K562 (cell line): ENCODE data around the gene ITSN1. TPM values are rescaled to one million over a fixed set of nuclear protein-coding genes. Genes with fewer than 3 reads are reported as not detected.
A peak's percentile ranks its signal among the peaks of the same experiment; 100 is the strongest.

Experiments used
- ARID1B ChIP-seq: fragments of 450-650 bp; IDR thresholded peaks from 2 replicates; pipeline ENCODE4 v1.6.1; 2016; ENCODE audit warnings: antibody characterized with exemption, mild to moderate bottlenecking, inconsistent platforms
- CBFA2T2 ChIP-seq: fragments of 450-650 bp; conservative IDR thresholded peaks from 2 replicates; pipeline ENCODE4 v1.6.1; 2017; ENCODE audit warnings: mild to moderate bottlenecking
- CBFA2T3 ChIP-seq: fragments of 450-650 bp; IDR thresholded peaks from 2 replicates; pipeline ENCODE4 v1.6.1; 2017
- CEBPB ChIP-seq: fragments of 450-650 bp; IDR thresholded peaks from 2 replicates; pipeline ENCODE4 v1.6.1; 2016; ENCODE audit warnings: missing genetic modification characterization, missing compliant biosample characterization
- COPS2 ChIP-seq: fragments of 450-650 bp; conservative IDR thresholded peaks from 2 replicates; pipeline ENCODE4 v1.6.1; 2016; ENCODE audit warnings: mild to moderate bottlenecking, moderate library complexity
- CTBP1 ChIP-seq: fragments of 450-650 bp; IDR thresholded peaks from 2 replicates; pipeline ENCODE4 v1.6.1; 2016; ENCODE audit warnings: borderline replicate concordance
- CXXC5 ChIP-seq: fragments of 250-450 bp; sonication (Bioruptor Pico); IDR thresholded peaks from 2 replicates; pipeline ENCODE4 v1.8.0; 2022; ENCODE audit warnings: inconsistent platforms, mild to moderate bottlenecking, moderate library complexity
- ETV6 ChIP-seq, 3 experiments: fragments of 150-350 bp in 1 of 3; sonication (generic) in 1 of 3; formaldehyde crosslinking in 1 of 3; IDR thresholded peaks; 2 replicates each; pipeline versions ENCODE4 v1.6.1 to v1.8.0; 2014 to 2022; ENCODE audit warnings: borderline replicate concordance in 2 of 3, low read depth in 2 of 3, antibody characterized with exemption in 1 of 3, low read length in 1 of 3, mild to moderate bottlenecking in 1 of 3, missing genetic modification reagents in 1 of 3
- GATA2 ChIP-seq: sonication (generic); formaldehyde crosslinking; IDR thresholded peaks from 2 replicates; pipeline ENCODE4 v1.4.0; 2020; ENCODE audit warnings: mild to moderate bottlenecking, missing genetic modification reagents
- KLF16 ChIP-seq: IDR thresholded peaks from 2 replicates; pipeline ENCODE4 v1.6.1; 2016; ENCODE audit warnings: antibody characterized with exemption
- MEIS2 ChIP-seq: fragments of 450-650 bp; IDR thresholded peaks from 2 replicates; pipeline ENCODE4 v1.6.1; 2014; ENCODE audit warnings: mild to moderate bottlenecking; ENCODE audit not compliant: partially characterized antibody
- MTA1 ChIP-seq: fragments of 450-650 bp; IDR thresholded peaks from 2 replicates; pipeline ENCODE4 v1.6.1; 2017; ENCODE audit warnings: borderline replicate concordance
- NR2C2 ChIP-seq, 2 experiments: fragments of 200-800 bp in 1 of 2; sonication (Bioruptor generic) in 1 of 2; sonication (generic) in 1 of 2; formaldehyde crosslinking in 1 of 2; IDR thresholded peaks; 2 replicates each; pipeline versions ENCODE4 v1.6.1 to v1.8.0; 2016 to 2022; ENCODE audit warnings: mild to moderate bottlenecking in 1 of 2, missing compliant biosample characterization in 1 of 2, missing genetic modification characterization in 1 of 2, missing genetic modification reagents in 1 of 2
- NR2F6 ChIP-seq: fragments of 450-650 bp; formaldehyde crosslinking; IDR thresholded peaks from 2 replicates; pipeline ENCODE4 v1.4.0; 2020; ENCODE audit warnings: mild to moderate bottlenecking
- PURB ChIP-seq: sonication (generic); formaldehyde crosslinking; IDR thresholded peaks from 2 replicates; pipeline ENCODE4 v1.9.0; 2021; ENCODE audit warnings: low read depth, mild to moderate bottlenecking, missing genetic modification reagents
- SIN3B ChIP-seq: fragments of 450-650 bp; IDR thresholded peaks from 2 replicates; pipeline ENCODE4 v1.6.1; 2017; ENCODE audit warnings: low read depth, mild to moderate bottlenecking, moderate library complexity
- SMARCE1 ChIP-seq: fragments of 450-650 bp; IDR thresholded peaks from 2 replicates; pipeline ENCODE4 v1.7.1; 2016; ENCODE audit warnings: mild to moderate bottlenecking
- TCF3 ChIP-seq: sonication (generic); formaldehyde crosslinking; IDR thresholded peaks from 2 replicates; pipeline ENCODE4 v1.4.0; 2020; ENCODE audit warnings: mild to moderate bottlenecking, missing genetic modification reagents
- TEAD4 ChIP-seq, 2 experiments: sonication (generic) in 1 of 2; formaldehyde crosslinking in 1 of 2; IDR thresholded peaks; 2 replicates each; pipeline versions ENCODE4 v1.6.1 to v1.8.0; 2012 to 2022; ENCODE audit warnings: borderline replicate concordance in 1 of 2, inconsistent platforms in 1 of 2, low read length in 1 of 2, mild to moderate bottlenecking in 1 of 2, missing genetic modification reagents in 1 of 2
- ZEB2 ChIP-seq: fragments of 450-650 bp; IDR thresholded peaks from 2 replicates; pipeline ENCODE4 v1.6.1; 2016
- ZNF764 ChIP-seq: fragments of 250-450 bp; sonication (Bioruptor Pico); IDR thresholded peaks from 2 replicates; pipeline ENCODE4 v1.4.0; 2020; ENCODE audit warnings: low read depth, mild to moderate bottlenecking, moderate library complexity
- polyA plus RNA-seq, 8 experiments: library from polyadenylated mRNA; depleted of rRNA in 4 of 8; stranded (reverse) in 5 of 8; unstranded in 3 of 8; fragments of >200 nt; fragmentation: Nextera tagmentation in 2 of 8; fragmentation: Illumina TruSeq in 1 of 8; extraction: Ambion mirVana in 2 of 8; extraction: Trizol in 1 of 8; gene quantifications; 2 replicates each; pipeline versions ENCODE4 v1.2.1 to v1.2.3, GENCODE V29; 2011 to 2014; ENCODE audit warnings: inconsistent platforms in 1 of 8, missing spikeins in 1 of 8
- total RNA-seq, 7 experiments: library from RNA; depleted of rRNA in 6 of 7; stranded (reverse); fragments of >200 nt in 6 of 7; fragmentation: Illumina TruSeq in 2 of 7; extraction: Trizol in 2 of 7; gene quantifications; 2 replicates each; pipeline versions ENCODE4 v1.2.1 to v1.2.3, GENCODE V29; 2011 to 2021; ENCODE audit warnings: low replicate concordance in 1 of 7
- TF ChIP-seq, protein P1 (sequence below): fragments of 450-650 bp; IDR thresholded peaks from 2 replicates; pipeline ENCODE4 v1.6.1; 2016
- TF ChIP-seq, protein P2 (sequence below): sonication (generic); IDR thresholded peaks from 2 replicates; pipeline ENCODE4 v1.6.1; 2016

ITSN1 gene
- total and polyA plus RNA-seq, 9 of the 15 experiments (the other 6 are each of a cell fraction or from before 2014, with no cell fraction given) = 1.1 to 12.6 (median 4.8) TPM

DNA sequence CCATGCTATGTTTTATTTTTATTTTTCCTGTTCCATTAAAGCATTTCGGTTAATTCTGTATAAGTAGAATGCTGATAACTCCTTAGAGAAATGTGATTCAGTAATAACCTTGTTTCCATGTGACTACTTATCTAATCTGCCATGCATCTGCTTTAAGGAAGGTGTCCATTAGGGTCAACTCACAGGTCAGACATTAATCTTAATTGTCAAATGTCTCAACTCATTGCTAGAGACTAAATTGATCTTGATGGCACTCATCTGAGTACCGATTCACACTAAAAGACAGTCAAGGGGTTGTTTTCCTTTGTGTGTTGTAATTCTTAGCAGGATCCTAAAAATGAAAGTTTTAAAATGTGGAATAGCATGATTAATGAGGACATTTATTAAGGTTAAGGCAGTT, 41.8 kb downstream of the ITSN1 start (continued):
- TF ChIP-seq ETV6 (IDR thresholded peaks at IDR 0.05; ENCODE audit: borderline replicate concordance in 1 of 2, low read depth in 2 of 2, low read length in 1 of 2) (no peak), ETV6 (CRISPR knock-in tag; IDR thresholded peaks at IDR 0.05; ENCODE audit: borderline replicate concordance) (no peak), CXXC5 (no peak), SIN3B (no peak), CBFA2T2 (0 out of 2 replicates have a peak, but pooled peaks have one; percentile 12), MTA1 (0 out of 2 replicates have a peak, but pooled peaks have one; percentile 30), KLF16 (0 out of 2 replicates have a peak, but pooled peaks have one; percentile 10), GATA2 (CRISPR knock-in tag) (peak; percentile 61), MEIS2 (peak; percentile 94), PURB (CRISPR knock-in tag) (no peak), SMARCE1 (peak; percentile 28; the same call in 1 of the 2 replicates), COPS2 (no peak), CEBPB (tag) (0 out of 2 replicates have a peak, but pooled peaks have one; percentile 8), NR2C2 (CRISPR knock-in tag; IDR thresholded peaks at IDR 0.05) (no peak), NR2C2 (tag; IDR thresholded peaks at IDR 0.05) (0 out of 2 replicates have a peak, but pooled peaks have one; percentile 26), TEAD4 (IDR thresholded peaks at IDR 0.05; ENCODE audit: low read length) (peak; percentile 44; the same call in 1 of the 2 replicates), TEAD4 (CRISPR knock-in tag; IDR thresholded peaks at IDR 0.05; ENCODE audit: borderline replicate concordance) (no peak), ARID1B (peak; percentile 53; the same call in 1 of the 2 replicates), CBFA2T3 (peak; percentile 65), ZNF764 (CRISPR knock-in tag) (no peak), CTBP1 (peak; percentile 47; the same call in 1 of the 2 replicates), TCF3 (CRISPR knock-in tag) (peak; percentile 59), NR2F6 (CRISPR knock-in tag) (peak; percentile 31; the same call in 1 of the 2 replicates), ZEB2 (peak; percentile 67; the same call in 1 of the 2 replicates)
- TF ChIP-seq, protein P1, sequence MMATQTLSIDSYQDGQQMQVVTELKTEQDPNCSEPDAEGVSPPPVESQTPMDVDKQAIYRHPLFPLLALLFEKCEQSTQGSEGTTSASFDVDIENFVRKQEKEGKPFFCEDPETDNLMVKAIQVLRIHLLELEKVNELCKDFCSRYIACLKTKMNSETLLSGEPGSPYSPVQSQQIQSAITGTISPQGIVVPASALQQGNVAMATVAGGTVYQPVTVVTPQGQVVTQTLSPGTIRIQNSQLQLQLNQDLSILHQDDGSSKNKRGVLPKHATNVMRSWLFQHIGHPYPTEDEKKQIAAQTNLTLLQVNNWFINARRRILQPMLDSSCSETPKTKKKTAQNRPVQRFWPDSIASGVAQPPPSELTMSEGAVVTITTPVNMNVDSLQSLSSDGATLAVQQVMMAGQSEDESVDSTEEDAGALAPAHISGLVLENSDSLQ = peak; percentile 63; the same call in 1 of the 2 replicates
- TF ChIP-seq, protein P2, sequence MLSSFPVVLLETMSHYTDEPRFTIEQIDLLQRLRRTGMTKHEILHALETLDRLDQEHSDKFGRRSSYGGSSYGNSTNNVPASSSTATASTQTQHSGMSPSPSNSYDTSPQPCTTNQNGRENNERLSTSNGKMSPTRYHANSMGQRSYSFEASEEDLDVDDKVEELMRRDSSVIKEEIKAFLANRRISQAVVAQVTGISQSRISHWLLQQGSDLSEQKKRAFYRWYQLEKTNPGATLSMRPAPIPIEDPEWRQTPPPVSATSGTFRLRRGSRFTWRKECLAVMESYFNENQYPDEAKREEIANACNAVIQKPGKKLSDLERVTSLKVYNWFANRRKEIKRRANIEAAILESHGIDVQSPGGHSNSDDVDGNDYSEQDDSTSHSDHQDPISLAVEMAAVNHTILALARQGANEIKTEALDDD = 0 out of 2 replicates have a peak, but pooled peaks have one; percentile 20
- TF ChIP-seq, all 486 proteins: peak for 21
